Astrocyte (in vitro differentiated cells and primary cell): Measurements from ENCODE around the gene LSM12.

Experiments used
- CTCF ChIP-seq: IDR thresholded peaks from 2 replicates; pipeline ENCODE4 v1.5.1; 2011; ENCODE audit warnings: low read depth, mild to moderate bottlenecking, inconsistent platforms, low read length, moderate library complexity; ENCODE audit not compliant: insufficient read depth
- EZH2 ChIP-seq: IDR thresholded peaks from 2 replicates; pipeline ENCODE4 v1.6.1; 2012; ENCODE audit warnings: mild to moderate bottlenecking, low read length, inconsistent platforms; ENCODE audit not compliant: insufficient read depth

- TF ChIP-seq CTCF = no peak
- no peak for TF ChIP-seq EZH2
These were observed 47.7 kb upstream of the LSM12 start for GRCh38 chr17:44113868-44114840.
